ENCODE results near the gene ADCY1.

The ADCY1 gene

DNA sequence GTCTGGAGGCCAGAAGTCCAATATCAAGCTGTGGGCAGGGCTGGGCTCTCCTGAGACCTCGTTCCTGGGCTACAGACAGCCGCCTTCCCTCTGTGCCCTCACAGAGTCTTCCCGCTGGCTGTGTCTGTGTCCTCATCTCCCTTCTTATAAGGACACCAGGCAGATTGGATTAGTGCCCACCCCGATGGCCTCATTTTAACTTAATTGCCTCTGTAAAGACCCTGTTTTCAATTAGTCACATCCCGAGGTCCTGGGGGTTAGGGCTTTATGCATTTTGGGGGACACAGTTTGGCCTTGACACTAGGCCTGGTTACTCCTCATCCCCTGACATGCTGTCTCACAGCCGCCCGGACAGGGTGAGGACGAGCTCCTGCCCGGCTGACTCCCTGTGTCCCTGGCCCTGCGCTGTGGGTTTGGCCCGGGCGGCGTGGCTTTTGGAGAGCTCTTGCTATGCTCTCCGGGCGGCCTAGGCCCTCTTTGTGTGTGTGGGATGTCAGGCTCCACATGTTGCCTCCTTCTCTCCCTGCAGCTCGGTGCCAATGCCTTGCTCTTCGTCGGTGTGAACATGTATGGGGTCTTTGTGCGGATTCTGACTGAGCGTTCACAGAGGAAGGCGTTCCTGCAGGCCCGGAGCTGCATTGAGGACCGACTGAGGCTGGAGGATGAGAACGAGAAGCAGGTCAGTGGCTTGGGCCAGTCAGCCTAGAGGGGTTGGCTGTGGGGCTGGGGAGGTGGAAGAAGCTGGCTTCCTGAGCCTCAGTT, 18.2 kb downstream of the ADCY1 start:
- in situ Hi-C loops (cut with MboI; ENCODE audit: low sequenced_read_pairs): no loop called here

DNA sequence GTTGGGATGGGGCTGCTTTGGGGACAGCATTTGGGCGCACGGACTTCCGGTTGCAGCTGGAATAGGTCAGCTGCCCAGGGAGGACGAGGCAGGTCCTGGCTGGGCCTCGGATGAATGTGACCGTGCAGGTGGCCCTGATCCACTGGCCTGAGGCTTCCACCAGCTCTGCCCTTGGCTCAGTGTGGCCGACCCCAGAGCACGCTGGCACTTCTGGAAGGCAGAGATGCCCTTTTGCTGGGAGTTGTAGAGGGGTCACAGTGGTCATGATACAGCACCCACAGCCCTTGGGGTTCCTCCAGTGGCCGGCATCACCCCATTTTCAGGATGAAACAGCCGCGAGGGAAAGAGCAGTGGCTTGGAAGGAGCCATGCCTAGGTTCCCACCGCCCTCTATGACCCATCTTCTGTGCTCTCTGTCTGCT, 19.0 kb downstream of the ADCY1 start:
- in situ Hi-C loops (cut with MboI; ENCODE audit: low sequenced_read_pairs): no loop called here

DNA sequence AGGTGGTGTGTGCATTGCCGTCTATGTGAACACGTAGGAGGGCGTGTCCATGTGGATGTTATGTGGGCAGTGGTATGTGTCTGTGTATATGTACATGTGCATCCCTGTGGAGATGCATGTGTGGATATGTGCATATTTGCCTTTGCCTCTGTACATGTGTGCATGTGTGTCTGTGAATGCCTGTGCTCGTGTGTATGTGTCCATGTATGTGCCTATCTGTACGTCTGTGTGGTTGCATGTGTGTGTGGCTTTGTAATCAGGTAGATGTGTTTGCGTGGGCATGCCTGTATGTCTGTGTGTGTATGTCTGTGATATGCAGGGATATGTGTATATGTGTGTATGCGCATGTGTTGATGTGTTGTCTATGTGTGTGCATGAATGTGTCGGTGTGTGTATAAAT, 19.7 kb downstream of the ADCY1 start:
- in situ Hi-C loops (cut with MboI; ENCODE audit: low sequenced_read_pairs): no loop called here

DNA sequence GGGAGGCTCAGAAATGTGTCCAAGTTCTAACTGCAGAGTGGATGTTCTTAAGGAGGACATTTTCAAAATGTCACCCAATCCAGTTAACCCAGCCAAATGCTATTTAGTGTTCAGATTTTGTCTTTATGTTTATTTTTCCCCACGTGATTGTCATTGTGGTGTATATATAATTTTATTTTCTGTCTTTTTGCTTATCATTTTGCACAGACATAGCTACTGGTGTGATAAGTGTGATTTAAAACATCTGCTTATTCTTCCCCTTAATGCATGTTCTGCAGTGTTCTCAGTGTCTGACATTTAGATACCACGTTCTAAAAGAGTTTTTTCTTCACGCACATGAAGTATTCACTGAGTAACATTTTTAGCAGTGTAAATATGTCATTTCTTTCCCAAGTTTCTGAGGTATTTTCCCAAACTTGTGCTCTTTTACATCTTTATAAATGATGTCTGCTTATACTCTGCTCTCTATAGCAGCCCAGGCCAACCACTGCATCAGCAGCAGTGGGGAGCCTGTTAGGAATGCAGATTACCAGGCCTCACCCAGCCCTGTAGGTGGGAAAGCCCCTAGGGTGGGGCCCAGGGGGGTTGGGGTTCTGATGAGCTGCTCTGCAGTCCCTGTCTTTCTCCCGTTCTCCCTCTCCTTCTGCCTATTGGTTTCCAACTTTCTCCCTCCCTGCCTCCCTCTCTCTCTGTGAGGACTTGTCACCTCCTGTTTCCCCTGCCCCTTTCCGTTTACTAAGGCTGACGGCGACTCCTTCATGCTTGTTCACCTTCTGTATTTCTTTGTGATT, 20.8 kb downstream of the ADCY1 start:
- in situ Hi-C loops (cut with MboI; ENCODE audit: low sequenced_read_pairs): no loop called here

DNA sequence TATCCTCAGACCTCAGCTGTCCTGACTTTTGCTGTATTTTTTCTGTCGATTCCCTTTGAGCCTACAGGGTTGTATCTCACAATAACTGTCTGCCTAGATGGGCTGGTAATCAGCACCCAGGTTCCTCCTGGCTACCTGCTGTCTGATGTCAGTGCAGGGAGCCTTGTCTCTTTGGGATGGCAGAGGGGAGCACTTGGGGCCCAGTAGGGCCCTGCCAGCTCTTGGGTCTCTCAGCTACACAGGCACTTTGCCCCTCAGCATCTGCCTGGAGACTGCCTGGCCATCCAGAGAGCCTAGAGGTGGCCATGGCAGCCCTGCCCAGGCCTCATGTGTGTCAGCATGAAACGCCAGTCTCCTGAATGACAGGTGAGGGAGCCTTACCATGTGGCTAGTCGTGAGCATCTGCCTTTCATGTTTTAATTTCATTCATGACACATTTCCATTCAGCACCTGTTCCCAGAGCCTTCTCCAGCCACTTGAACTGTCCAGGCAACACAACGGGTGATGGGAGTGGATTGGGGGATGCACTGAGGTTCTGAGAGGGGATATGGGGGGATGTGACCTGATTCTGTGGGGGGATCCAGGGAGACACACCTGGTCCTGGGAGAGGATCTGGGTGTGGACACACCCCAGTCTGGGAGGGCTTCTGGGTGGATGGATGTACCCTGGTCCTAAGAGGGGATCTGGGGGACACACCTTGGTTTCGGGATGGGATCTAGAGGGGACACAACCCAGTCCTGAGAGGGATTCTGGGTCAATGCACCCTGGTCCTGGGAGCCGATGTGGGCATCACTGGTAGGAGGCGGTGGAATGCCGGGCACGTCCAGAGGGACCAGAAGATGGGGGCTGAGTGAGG, 21.9 kb downstream of the ADCY1 start:
- in situ Hi-C loops (cut with MboI; ENCODE audit: low sequenced_read_pairs): no loop called here

DNA sequence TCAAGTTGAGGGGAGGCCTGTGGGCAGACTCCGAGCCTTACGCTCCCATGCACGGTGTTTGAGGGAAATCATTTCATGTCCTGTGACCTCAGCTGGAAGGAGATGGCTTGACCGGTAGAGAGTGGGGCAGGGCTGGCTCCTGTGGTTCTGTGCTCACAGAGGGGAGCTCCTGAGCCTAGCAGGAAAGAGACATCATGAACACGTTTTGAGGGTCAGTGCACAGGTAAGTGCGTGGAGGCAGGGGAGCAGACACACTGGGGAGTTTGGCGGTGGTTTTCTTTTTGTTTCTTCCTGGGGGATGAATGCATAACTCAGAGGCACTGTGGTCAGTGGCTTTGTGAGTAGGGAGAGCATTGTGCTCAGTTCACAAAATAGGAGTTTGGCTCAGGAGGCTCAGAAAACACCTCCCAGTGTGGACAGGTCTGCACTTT, 22.5 kb downstream of the ADCY1 start:
- in situ Hi-C loops (cut with MboI; ENCODE audit: low sequenced_read_pairs): no loop called here

DNA sequence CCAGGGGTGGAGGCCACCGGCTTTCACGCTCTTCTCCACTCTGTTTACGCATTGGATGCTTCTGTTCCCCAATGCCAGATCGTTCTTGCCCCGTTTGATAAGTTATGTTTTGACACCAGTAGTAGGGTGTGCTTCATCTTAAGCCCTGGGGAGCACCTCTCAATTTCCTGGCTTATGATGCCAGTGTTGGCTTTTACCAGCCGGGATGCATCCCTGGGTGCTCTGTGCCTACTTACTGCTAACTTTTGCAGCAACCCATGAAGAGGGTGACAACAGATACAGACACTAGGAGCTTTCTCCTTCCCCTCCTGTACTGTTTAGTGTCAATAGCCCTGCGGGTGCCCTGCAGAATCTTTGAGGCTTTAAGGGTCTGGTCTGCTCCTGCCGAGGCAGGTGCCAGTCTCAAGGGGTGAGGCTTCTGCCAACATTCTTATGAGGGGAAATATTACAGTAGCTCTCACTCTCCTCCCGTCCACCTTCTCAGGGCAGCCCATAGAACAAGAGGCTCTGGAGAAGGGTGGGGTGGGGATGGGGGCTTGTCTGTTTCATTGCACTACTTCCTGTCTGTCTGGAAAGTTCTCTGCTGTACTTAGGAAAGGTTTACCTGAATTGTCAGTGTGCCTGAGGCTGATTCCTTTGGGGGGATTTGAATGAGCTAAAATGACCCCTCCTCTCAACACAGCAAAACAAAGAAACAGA, 23.3 kb downstream of the ADCY1 start:
- in situ Hi-C loops (cut with MboI; ENCODE audit: low sequenced_read_pairs): no loop called here

DNA sequence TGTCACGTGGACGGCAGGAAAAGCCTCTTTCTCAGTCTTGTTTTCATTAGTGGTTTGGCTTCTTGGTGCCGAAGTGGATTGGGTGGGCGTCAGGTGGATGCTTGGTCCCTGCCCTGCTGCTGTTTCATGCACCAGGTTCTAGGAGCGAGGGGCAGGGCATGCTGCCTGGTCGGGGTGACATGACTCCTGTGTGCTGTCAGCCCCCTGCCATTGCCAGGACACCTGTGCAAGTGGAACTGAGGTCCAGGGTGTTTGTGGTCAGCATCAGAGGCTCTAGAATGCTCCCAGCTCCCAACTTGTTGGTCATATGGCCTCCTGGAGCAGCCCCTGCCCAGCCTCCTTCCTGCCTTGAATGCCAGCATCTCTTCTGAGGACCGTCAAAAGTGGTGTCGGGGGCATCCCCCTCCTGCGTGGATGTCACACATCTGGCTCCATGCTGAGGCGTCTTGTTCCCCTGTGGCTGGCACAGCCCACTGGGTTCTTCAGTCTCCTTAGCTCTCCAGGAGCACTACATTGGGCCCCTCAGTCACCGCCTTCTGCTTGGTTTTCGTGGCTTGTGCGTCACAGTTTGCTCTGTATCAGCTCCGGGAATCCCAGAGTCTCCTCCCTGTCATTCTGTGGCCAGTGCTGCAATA, 24.8 kb downstream of the ADCY1 start:
- in situ Hi-C loops (cut with MboI; ENCODE audit: low sequenced_read_pairs): no loop called here

DNA sequence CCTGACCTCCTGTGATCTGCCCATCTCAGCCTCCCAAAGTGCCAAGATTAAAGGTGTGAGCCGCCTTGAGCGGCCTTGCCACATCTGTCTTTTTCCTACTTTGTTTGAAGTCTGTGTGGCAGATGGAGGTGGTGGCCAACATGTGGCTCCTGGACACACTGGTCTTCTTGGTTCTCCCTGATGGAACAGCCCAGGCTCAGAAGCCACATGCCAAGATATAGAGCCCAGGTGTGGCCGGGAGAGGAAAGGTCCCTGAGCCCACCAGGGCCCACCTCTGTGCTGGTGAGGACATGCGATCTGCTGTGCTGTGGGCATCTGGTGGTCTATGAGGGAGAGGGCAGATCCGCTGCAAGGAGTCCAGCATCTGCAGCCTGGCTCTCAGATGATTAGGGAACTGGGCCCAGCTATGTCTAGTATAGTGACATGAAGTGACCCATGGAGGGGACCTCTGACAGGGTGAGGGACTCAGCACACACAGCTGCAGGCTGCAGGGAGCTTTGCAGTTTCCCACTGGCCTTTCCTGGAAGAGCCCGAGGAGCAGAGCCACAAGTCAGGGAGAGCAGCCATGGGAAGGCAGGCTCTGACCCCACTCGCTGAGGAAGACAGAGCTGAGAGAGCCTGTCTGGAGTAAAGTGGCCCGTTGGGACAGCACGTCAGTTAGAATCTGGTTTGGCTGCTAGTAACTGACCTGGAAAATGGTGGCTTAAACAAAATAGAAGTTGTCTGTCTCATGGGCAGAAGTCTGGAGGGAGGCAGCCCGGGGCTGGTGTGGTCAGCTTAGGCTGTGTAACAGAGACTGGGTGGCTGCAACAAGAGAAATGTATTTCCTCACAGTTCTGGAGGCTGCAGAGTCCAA, 25.9 kb downstream of the ADCY1 start:
- in situ Hi-C loops (cut with MboI; ENCODE audit: low sequenced_read_pairs): no loop called here

DNA sequence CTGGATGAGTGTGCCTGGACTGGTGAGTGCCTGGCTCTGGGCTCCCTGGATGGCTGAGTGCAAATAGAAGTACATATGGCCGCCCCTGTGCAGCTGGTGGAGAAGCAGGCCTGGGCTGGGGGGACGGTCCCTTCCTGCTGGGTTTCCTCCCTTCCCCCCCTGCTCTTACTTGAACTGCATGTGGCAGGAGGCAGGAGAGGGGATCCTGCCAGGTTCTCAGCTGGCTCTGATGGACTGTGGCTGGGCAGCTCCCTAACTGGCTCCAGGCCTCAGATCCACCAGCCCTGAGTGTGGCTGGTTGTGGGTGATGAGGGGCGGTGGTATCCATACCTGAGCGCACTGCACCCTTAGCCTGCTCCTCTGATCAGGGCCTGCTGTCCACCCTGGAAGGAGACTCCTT, 26.9 kb downstream of the ADCY1 start:
- in situ Hi-C loops (cut with MboI; ENCODE audit: low sequenced_read_pairs): no loop called here

DNA sequence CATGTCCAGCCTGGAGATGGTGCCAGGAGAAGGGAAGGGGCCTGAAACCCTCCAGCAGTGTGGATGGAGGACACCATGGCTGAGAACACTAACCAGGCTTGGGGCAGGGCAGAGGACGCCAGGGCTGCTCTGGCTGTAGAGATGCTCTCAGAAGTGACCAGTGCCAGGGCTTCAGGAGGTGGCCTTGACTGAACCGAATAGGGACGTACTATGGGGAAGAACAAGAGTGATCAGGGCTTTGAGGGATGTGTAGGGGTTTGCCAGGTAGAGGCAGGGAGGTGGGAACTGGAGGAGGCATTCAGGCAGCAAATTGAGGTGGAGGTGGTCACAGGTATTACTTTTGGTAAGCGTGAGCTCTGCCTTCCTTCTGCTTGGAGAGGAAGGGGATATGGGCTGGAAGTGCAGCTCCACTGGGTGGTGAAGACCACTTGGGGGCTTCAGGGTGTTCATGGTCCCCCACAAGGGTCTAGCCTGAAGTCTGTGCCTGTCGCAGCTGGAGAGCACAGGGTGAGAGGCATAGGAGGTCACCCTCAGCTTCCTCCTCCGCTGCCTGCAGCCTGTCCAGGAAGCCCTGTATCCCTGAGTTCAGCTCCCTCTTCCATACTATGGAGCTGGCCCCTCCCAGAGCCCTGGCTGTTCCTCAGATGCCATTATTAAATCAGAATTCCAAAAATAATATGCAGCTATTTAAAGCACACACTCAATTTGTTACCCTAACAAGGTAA, 27.8 kb downstream of the ADCY1 start:
- in situ Hi-C loops (cut with MboI; ENCODE audit: low sequenced_read_pairs): no loop called here

DNA sequence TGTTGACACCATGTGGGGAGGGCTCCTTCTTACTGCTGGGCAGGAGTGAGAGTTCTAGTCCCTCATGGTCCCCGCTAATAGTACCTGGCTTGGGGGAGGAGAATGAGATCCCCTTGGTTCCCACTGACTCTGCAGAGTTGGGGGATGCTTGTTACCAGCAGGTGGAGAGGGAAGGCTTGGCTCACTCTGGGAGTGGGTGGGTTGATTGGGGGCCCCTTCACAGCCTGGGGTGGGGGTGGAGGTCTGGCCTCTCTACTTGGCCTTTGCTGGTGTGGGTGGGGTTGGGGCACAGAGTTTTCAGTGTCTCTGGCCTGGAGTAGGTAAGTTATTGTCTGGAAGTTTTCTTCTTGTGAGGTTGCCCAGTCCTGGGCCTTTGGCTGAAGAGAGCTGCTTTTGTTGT, 31.9 kb downstream of the ADCY1 start:
- in situ Hi-C loops (cut with MboI; ENCODE audit: low sequenced_read_pairs): no loop called here

DNA sequence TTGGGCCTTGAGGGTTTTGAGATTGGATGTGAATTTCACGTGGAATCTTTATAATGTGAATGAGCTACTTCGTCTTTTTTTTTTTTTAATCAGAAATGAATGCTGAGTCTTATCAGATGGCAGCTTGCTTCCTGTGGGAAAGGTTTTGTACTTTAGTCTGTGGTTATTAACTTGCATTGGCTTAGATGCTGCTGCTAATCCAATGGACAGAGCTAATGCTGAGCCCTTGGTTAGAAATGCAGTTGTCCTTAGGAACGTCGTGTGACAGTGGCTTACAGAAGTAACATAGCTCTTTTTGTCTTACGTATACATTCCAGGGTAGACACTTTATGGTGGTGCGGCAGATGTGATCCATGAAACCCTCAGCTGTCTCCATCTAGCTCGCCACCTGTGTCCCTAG, 32.8 kb downstream of the ADCY1 start:
- in situ Hi-C loops (cut with MboI; ENCODE audit: low sequenced_read_pairs): no loop called here

DNA sequence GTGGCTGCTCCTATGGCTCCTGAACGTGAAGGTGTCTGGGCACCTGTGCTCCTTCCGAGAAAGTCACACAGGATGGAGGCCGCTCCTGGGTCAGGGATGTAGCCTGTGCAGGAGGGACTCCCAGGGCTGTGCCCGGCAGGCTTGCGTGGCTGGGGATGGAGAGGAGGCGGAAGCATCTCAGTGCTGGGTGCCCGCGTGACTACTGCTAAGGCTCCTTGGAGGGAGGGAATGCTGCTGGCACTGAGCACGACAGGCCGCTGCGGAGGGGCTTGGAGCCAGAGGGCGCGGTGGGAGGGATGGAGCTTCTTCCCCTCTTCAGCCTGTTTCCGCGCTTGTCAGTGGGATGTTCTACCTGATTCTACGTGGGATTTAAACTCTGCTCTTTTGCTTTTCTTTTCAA, 35.0 kb downstream of the ADCY1 start:
- in situ Hi-C loops (cut with MboI; ENCODE audit: low sequenced_read_pairs): no loop called here

DNA sequence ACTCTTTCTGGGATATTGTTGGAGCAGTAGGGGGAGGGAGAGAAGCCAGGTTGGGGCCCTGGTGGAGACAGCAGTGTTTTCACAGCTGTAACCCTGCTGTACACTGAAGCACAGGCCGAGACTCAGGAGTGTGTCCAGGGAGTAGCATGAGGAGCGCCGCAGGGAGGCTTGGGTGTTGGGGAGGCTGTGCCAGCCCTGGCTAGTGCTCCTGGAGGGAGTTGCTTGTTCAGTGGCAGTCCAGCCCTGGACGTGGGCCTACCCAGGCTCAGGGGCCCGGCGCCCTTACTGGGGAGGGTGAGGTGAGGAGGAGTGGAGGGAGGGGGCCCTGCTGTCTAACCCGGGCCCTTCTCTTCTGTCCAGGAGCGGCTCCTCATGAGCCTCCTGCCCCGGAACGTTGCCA, 35.9 kb downstream of the ADCY1 start:
- in situ Hi-C loops (cut with MboI; ENCODE audit: low sequenced_read_pairs): no loop called here

DNA sequence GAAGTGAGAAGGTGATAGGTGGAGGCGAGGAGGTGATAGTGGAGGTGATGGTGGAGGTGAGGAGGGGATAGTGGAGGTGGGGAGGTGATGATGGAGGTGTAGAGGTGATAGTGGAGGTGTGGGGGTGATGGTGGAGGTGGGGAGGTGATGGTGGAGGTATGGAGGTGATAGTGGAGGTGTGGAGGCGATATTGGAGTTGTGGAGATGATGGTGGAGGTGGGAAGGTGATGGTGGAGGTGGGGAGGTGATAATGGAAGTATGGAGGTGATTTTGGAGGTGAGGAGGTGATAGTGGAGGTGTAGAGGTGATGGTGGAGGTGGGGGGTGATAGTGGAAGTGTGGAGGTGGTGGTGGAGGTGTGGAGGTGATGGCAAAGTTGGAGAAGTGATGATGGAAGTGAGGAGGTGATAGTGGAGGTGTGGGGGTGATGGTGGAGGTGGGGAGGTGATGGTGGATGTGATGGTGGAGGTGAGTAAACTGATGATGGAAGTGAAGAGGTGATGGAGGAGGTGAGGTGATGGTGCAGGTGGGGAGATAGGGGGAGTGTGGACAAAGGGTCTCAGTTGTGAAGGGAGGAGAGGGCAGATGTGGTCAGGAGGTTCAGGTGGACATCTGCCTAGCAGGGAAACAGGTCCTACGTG, 36.6 kb downstream of the ADCY1 start:
- in situ Hi-C loops (cut with MboI; ENCODE audit: low sequenced_read_pairs): no loop called here

DNA sequence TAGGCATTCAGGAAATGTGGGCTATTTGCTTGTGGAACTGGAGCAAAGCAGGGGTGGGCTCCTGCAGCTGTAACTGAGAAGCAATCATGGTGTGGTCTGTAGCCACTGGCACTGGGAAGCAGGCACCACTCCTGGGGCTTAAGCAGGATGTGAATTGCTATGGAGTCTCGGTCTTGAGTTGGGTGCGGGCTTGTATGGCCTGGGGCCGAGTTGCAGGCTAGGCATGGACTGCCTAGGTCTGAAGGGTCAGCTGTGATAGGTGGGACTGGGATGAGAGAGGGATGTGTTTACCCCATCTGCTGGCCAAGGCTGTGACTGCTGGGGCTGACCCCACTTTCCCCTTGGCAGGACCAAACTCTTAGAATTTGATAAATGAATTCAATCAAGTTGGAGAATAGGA, 43.0 kb downstream of the ADCY1 start:
- in situ Hi-C loops (cut with MboI; ENCODE audit: low sequenced_read_pairs): no loop called here

DNA sequence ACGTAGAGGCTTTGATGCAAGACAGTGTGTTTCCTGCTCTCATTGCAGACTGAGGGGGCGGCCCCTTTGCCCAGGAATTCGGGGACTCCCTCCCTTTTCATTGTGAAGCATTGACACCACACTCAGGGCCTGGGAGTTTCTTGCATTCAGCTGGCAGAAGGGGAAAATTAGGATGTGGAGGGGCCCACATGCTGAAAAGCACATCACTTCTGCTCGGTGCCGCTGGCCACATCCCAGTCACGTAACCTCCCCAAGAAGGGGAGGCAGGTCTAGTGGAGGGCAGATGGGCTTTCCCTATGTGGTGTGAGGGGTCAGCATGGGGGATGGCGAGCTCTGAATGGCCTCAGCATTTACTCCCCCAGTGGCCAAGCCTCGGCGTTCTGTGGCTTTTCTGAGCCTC, 47.9 kb downstream of the ADCY1 start:
- in situ Hi-C loops (cut with MboI; ENCODE audit: low sequenced_read_pairs): no loop called here
